Activated T-cell treated with anti-CD3 and anti-CD28 coated beads, Interleukin-2, amount 50 U/mL, for 24 hours (primary cell): ENCODE results near the gene SLC22A3.
A peak's percentile ranks its signal among the peaks of the same experiment; 100 is the strongest.

Experiments used
- DNase-seq: peaks from one replicate; pipeline ENCODE4 v3.0.0-alpha.2; 2020
- H3K27ac Mint-ChIP-seq: 2 replicates; pipeline ENCODE4 v1.8.0; 2020; ENCODE audit warnings: mild to moderate bottlenecking, mixed read lengths
- H3K27me3 Mint-ChIP-seq: 2 replicates; pipeline ENCODE4 v1.8.0; 2020; ENCODE audit warnings: mixed read lengths
- H3K36me3 Mint-ChIP-seq: 2 replicates; pipeline ENCODE4 v1.8.0; 2020; ENCODE audit warnings: low read depth, mixed read lengths
- H3K4me1 Mint-ChIP-seq: 2 replicates; pipeline ENCODE4 v1.8.0; 2020; ENCODE audit warnings: low read depth, mixed read lengths
- H3K4me3 Mint-ChIP-seq: 2 replicates; pipeline ENCODE4 v1.8.0; 2020; ENCODE audit warnings: mild to moderate bottlenecking, moderate library complexity, mixed read lengths
- H3K9me3 Mint-ChIP-seq: 2 replicates; pipeline ENCODE4 v1.8.0; 2020; ENCODE audit warnings: mixed read lengths

The SLC22A3 gene

GRCh38 chr6:160327981-160328380 lies 20.2 kb upstream of the SLC22A3 start:
- Mint-ChIP-seq H3K27ac (no peak overlapping the region), H3K9me3 (no peaks in the 10 kb centered on the region), H3K4me3 (no peak overlapping the region), H3K27me3 (peaks cover 15% of the 10 kb centered on the region), H3K36me3 (no peaks in the 10 kb centered on the region), H3K4me1 (no peaks in the 10 kb centered on the region)
- DNase-seq, result no peak

- no peak for DNase-seq
- Mint-ChIP-seq H3K4me3 (no peak overlapping the region), H3K27ac (no peak overlapping the region), H3K9me3 (no peaks in the 10 kb centered on the region), H3K27me3 (peaks cover 19% of the 10 kb centered on the region), H3K36me3 (no peaks in the 10 kb centered on the region), H3K4me1 (no peaks in the 10 kb centered on the region)
These were observed 19.7 kb upstream of the SLC22A3 start for GRCh38 chr6:160328447-160328846.

GRCh38 chr6:160329188-160329587 lies 19.0 kb upstream of the SLC22A3 start:
- Mint-ChIP-seq H3K27ac (no peak overlapping the region), H3K4me3 (no peak overlapping the region), H3K9me3 (no peaks in the 10 kb centered on the region), H3K27me3 (peaks cover 27% of the 10 kb centered on the region), H3K36me3 (no peaks in the 10 kb centered on the region), H3K4me1 (no peaks in the 10 kb centered on the region)
- DNase-seq, result no peak

- no peak overlapping the region for H3K4me3 Mint-ChIP-seq
- H3K9me3 Mint-ChIP-seq, result no peaks in the 10 kb centered on the region
- no peak for DNase-seq
- H3K4me1 Mint-ChIP-seq, result no peaks in the 10 kb centered on the region
- H3K27ac Mint-ChIP-seq, result no peak overlapping the region
- H3K36me3 Mint-ChIP-seq, result no peaks in the 10 kb centered on the region
- peaks cover 34% of the 10 kb centered on the region for H3K27me3 Mint-ChIP-seq
These were observed 17.6 kb upstream of the SLC22A3 start for GRCh38 chr6:160330619-160331018.

GRCh38 chr6:160331204-160331603 lies 17.0 kb upstream of the SLC22A3 start:
- Mint-ChIP-seq H3K27me3 (peaks cover 35% of the 10 kb centered on the region), H3K4me3 (no peak overlapping the region), H3K36me3 (no peaks in the 10 kb centered on the region), H3K27ac (no peak overlapping the region), H3K9me3 (no peaks in the 10 kb centered on the region), H3K4me1 (no peaks in the 10 kb centered on the region)
- no peak for DNase-seq

GRCh38 chr6:160331753-160332152 lies 16.4 kb upstream of the SLC22A3 start:
- no peaks in the 10 kb centered on the region for H3K36me3 Mint-ChIP-seq
- no peaks in the 10 kb centered on the region for H3K4me1 Mint-ChIP-seq
- no peak overlapping the region for H3K27ac Mint-ChIP-seq

GRCh38 chr6:160333101-160333500 lies 15.1 kb upstream of the SLC22A3 start:
- H3K36me3 Mint-ChIP-seq, result no peaks in the 10 kb centered on the region
- peaks cover 44% of the 10 kb centered on the region for H3K27me3 Mint-ChIP-seq
- no peak for DNase-seq

More at GRCh38 chr6:160331753-160332152, 16.4 kb upstream of the SLC22A3 start:
- Mint-ChIP-seq H3K27me3 (peaks cover 37% of the 10 kb centered on the region), H3K9me3 (no peaks in the 10 kb centered on the region), H3K4me3 (no peak overlapping the region)
- no peak for DNase-seq

GRCh38 chr6:160333841-160334240 lies 14.3 kb upstream of the SLC22A3 start:
- Mint-ChIP-seq H3K4me3 (no peak overlapping the region), H3K9me3 (no peaks in the 10 kb centered on the region), H3K36me3 (no peaks in the 10 kb centered on the region), H3K27me3 (peaks cover 43% of the 10 kb centered on the region), H3K4me1 (no peaks in the 10 kb centered on the region), H3K27ac (no peak overlapping the region)
- DNase-seq, result no peak

More at GRCh38 chr6:160333101-160333500, 15.1 kb upstream of the SLC22A3 start:
- no peaks in the 10 kb centered on the region for H3K4me1 Mint-ChIP-seq
- H3K27ac Mint-ChIP-seq, result no peak overlapping the region
- H3K9me3 Mint-ChIP-seq, result no peaks in the 10 kb centered on the region
- no peak overlapping the region for H3K4me3 Mint-ChIP-seq

GRCh38 chr6:160336200-160336599 lies 12.0 kb upstream of the SLC22A3 start:
- DNase-seq, result no peak
- H3K36me3 Mint-ChIP-seq, result no peaks in the 10 kb centered on the region
- no peaks in the 10 kb centered on the region for H3K4me1 Mint-ChIP-seq
- H3K9me3 Mint-ChIP-seq, result no peaks in the 10 kb centered on the region
- H3K4me3 Mint-ChIP-seq, result no peak overlapping the region
- H3K27me3 Mint-ChIP-seq, result peaks cover 49% of the 10 kb centered on the region
- H3K27ac Mint-ChIP-seq, result no peak overlapping the region

- H3K4me1 Mint-ChIP-seq, result no peaks in the 10 kb centered on the region
- no peak overlapping the region for H3K4me3 Mint-ChIP-seq
- no peaks in the 10 kb centered on the region for H3K9me3 Mint-ChIP-seq
- no peaks in the 10 kb centered on the region for H3K36me3 Mint-ChIP-seq
- H3K27ac Mint-ChIP-seq, result no peak overlapping the region
- H3K27me3 Mint-ChIP-seq, result peaks cover 44% of the 10 kb centered on the region
- DNase-seq, result no peak
These were observed 10.9 kb upstream of the SLC22A3 start for GRCh38 chr6:160337301-160337700.

- H3K27ac Mint-ChIP-seq, result no peak overlapping the region
- no peaks in the 10 kb centered on the region for H3K9me3 Mint-ChIP-seq
- no peaks in the 10 kb centered on the region for H3K4me1 Mint-ChIP-seq
- peaks cover 39% of the 10 kb centered on the region for H3K27me3 Mint-ChIP-seq
- H3K36me3 Mint-ChIP-seq, result no peaks in the 10 kb centered on the region
- no peak overlapping the region for H3K4me3 Mint-ChIP-seq
- DNase-seq, result no peak
These were observed 10.2 kb upstream of the SLC22A3 start for GRCh38 chr6:160337991-160338390.

- Mint-ChIP-seq H3K27ac (no peak overlapping the region), H3K4me1 (no peaks in the 10 kb centered on the region), H3K9me3 (no peaks in the 10 kb centered on the region), H3K36me3 (no peaks in the 10 kb centered on the region), H3K27me3 (peaks cover 34% of the 10 kb centered on the region), H3K4me3 (no peak overlapping the region)
- DNase-seq, result no peak
These were observed 5.0 kb upstream of the SLC22A3 start for GRCh38 chr6:160343144-160343543.

GRCh38 chr6:160344271-160344670 lies 3.9 kb upstream of the SLC22A3 start:
- Mint-ChIP-seq H3K27ac (no peak overlapping the region), H3K4me3 (no peak overlapping the region), H3K9me3 (no peaks in the 10 kb centered on the region), H3K36me3 (no peaks in the 10 kb centered on the region), H3K27me3 (peaks cover 37% of the 10 kb centered on the region), H3K4me1 (peaks cover 6% of the 10 kb centered on the region)
- no peak for DNase-seq

GRCh38 chr6:160347259-160348222 lies 637 bp upstream of the SLC22A3 start:
- H3K27me3 Mint-ChIP-seq, result peaks cover 48% of the 10 kb centered on the region
- H3K4me3 Mint-ChIP-seq, result no peak overlapping the region
- no peak overlapping the region for H3K27ac Mint-ChIP-seq

GRCh38 chr6:160349020-160349441 lies 853 bp downstream of the SLC22A3 start:
- peaks cover 58% of the 10 kb centered on the region for H3K27me3 Mint-ChIP-seq
- DNase-seq, result no peak
- H3K9me3 Mint-ChIP-seq, result no peaks in the 10 kb centered on the region
- H3K27ac Mint-ChIP-seq, result no peak overlapping the region
- no peaks in the 10 kb centered on the region for H3K36me3 Mint-ChIP-seq
- peak overlapping the region; percentile 33 for H3K4me3 Mint-ChIP-seq
- peaks cover 6% of the 10 kb centered on the region for H3K4me1 Mint-ChIP-seq

More at GRCh38 chr6:160347259-160348222, 637 bp upstream of the SLC22A3 start:
- H3K36me3 Mint-ChIP-seq, result no peaks in the 10 kb centered on the region
- no peak for DNase-seq
- peaks cover 6% of the 10 kb centered on the region for H3K4me1 Mint-ChIP-seq
- no peaks in the 10 kb centered on the region for H3K9me3 Mint-ChIP-seq
